Endodermal cell (in vitro differentiated cells): ENCODE data around the gene AMPH. TPM values are rescaled to one million over a fixed set of nuclear protein-coding genes. Genes with fewer than 3 reads are reported as not detected.

Experiments
- DNase-seq: peaks from one replicate; pipeline ENCODE4 v3.0.0-alpha.2; 2017
- H3K27ac ChIP-seq: 2 replicates; pipeline ENCODE4 v1.5.1; 2013; ENCODE audit warnings: mild to moderate bottlenecking, low read depth, low read length, moderate library complexity
- H3K27me3 ChIP-seq: 2 replicates; pipeline ENCODE4 v1.6.1; 2013; ENCODE audit warnings: mild to moderate bottlenecking, low read length, moderate library complexity; ENCODE audit not compliant: insufficient read depth, control insufficient read depth, poor library complexity, severe bottlenecking
- H3K36me3 ChIP-seq: 2 replicates; pipeline ENCODE4 v1.7.0; 2013; ENCODE audit warnings: mild to moderate bottlenecking, low read length, moderate library complexity; ENCODE audit not compliant: control insufficient read depth, insufficient read depth
- H3K4me1 ChIP-seq: one replicate; pipeline ENCODE4 v1.7.0; 2013; ENCODE audit warnings: low read length; ENCODE audit not compliant: control insufficient read depth, insufficient read depth
- H3K4me3 ChIP-seq: 2 replicates; pipeline ENCODE4 v1.5.1; 2013; ENCODE audit warnings: mild to moderate bottlenecking, low read length, moderate library complexity
- H3K9ac ChIP-seq: 2 replicates; pipeline ENCODE4 v1.6.1; 2013; ENCODE audit warnings: mild to moderate bottlenecking, low read length, moderate library complexity; ENCODE audit not compliant: poor library complexity, severe bottlenecking; ENCODE audit errors: extremely low read depth
- H3K9me3 ChIP-seq: 2 replicates; pipeline ENCODE4 v1.6.1; 2013; ENCODE audit warnings: mild to moderate bottlenecking, low read length, moderate library complexity; ENCODE audit not compliant: control insufficient read depth
- H3K27ac Mint-ChIP-seq: 2 replicates; pipeline ENCODE4 v1.8.0; 2020; ENCODE audit warnings: mixed read lengths
- H3K27me3 Mint-ChIP-seq: 2 replicates; pipeline ENCODE4 v1.8.0; 2021; ENCODE audit warnings: mild to moderate bottlenecking, mixed read lengths; ENCODE audit not compliant: insufficient read depth
- H3K36me3 Mint-ChIP-seq: 2 replicates; pipeline ENCODE4 v1.8.0; 2020; ENCODE audit warnings: low read depth, mixed read lengths
- H3K4me1 Mint-ChIP-seq: 2 replicates; pipeline ENCODE4 v1.8.0; 2020; ENCODE audit warnings: mixed read lengths
- H3K4me3 Mint-ChIP-seq: 2 replicates; pipeline ENCODE4 v1.8.0; 2020; ENCODE audit warnings: mild to moderate bottlenecking, moderate library complexity, mixed read lengths
- H3K9me3 Mint-ChIP-seq: 2 replicates; pipeline ENCODE4 v1.8.0; 2020; ENCODE audit warnings: mild to moderate bottlenecking, mixed read lengths
- WGBS, 2 experiments: methylation state at CpG; one replicate each; pipeline versions ENCODE4 v1.1.5 to v1.1.7; 2013; ENCODE audit warnings: missing lambda C conversion rate in 2 of 2, mixed read lengths in 1 of 2; ENCODE audit not compliant: insufficient coverage in 1 of 2, insufficient read length in 1 of 2; 5-methylcytosine and 5-hydroxymethylcytosine counted together
- total RNA-seq, 2 donors: library from RNA; stranded (reverse); fragmentation: NEBNext Ultra II Directional in 1 of 2; extraction: Animal tissue kit (Norgen Biotek cat#: 25700) in 1 of 2; gene quantifications; 2 replicates in 1 of 2; 3 replicates in 1 of 2; pipeline ENCODE4 v1.2.1, GENCODE V29; 2021
- TF ChIP-seq, protein P1 (sequence below): fragments of 200-600 bp; sonication (generic); conservative IDR thresholded peaks from 2 replicates; pipeline ENCODE4 v1.5.0; 2021; ENCODE audit warnings: antibody characterized with exemption, mild to moderate bottlenecking

AMPH gene
- total RNA-seq, 2 donors from 2014 or later = 3.5 to 5.5 TPM

DNA sequence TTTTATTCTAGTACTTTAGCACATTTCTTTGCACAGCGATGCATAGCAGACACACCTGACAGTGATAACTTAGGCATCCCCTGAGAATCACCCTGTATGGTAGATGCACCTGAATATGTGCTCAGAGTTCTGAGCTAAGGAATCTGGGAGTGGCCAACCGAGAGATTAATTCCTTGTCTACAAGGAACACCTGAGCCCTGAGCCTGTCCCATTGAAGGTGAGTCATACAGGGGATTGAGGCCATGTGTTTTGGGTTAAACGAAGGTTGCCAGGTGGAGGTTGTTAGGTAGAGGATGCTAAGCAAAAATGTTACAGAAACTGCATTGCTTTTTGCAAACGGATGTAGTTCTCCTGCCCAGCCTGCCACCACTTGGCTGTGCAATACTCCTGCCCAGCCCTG is 128.9 kb downstream of the AMPH start:
- no peak overlapping the region for H3K9ac ChIP-seq
- Mint-ChIP-seq H3K36me3 (no peaks in the 10 kb centered on the region), H3K4me1 (no peaks in the 10 kb centered on the region), H3K27me3 (peaks cover 8% of the 10 kb centered on the region), H3K4me3 (no peak overlapping the region), H3K9me3 (no peaks in the 10 kb centered on the region), H3K27ac (no peak overlapping the region)
- WGBS, 2 experiments = 90 to 100% methylated on average over 3 to 4 of the region's 4 CpGs
- TF ChIP-seq, protein P1, sequence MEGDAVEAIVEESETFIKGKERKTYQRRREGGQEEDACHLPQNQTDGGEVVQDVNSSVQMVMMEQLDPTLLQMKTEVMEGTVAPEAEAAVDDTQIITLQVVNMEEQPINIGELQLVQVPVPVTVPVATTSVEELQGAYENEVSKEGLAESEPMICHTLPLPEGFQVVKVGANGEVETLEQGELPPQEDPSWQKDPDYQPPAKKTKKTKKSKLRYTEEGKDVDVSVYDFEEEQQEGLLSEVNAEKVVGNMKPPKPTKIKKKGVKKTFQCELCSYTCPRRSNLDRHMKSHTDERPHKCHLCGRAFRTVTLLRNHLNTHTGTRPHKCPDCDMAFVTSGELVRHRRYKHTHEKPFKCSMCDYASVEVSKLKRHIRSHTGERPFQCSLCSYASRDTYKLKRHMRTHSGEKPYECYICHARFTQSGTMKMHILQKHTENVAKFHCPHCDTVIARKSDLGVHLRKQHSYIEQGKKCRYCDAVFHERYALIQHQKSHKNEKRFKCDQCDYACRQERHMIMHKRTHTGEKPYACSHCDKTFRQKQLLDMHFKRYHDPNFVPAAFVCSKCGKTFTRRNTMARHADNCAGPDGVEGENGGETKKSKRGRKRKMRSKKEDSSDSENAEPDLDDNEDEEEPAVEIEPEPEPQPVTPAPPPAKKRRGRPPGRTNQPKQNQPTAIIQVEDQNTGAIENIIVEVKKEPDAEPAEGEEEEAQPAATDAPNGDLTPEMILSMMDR = no peak
- H3K4me3 ChIP-seq = no peak overlapping the region
- no peak overlapping the region for H3K27ac ChIP-seq
- H3K9me3 ChIP-seq = no peaks in the 10 kb centered on the region
- H3K27me3 ChIP-seq = no peaks in the 10 kb centered on the region
- no peak for DNase-seq
- H3K36me3 ChIP-seq = no peaks in the 10 kb centered on the region
- H3K4me1 ChIP-seq = no peaks in the 10 kb centered on the region

- Histone ChIP-seq H3K9ac (no peak overlapping the region), H3K9me3 (no peaks in the 10 kb centered on the region), H3K36me3 (no peaks in the 10 kb centered on the region), H3K4me1 (no peaks in the 10 kb centered on the region), H3K27me3 (no peaks in the 10 kb centered on the region), H3K27ac (no peak overlapping the region), H3K4me3 (no peak overlapping the region)
- peak; percentile 69 for DNase-seq
- Mint-ChIP-seq H3K4me1 (peaks cover 4% of the 10 kb centered on the region), H3K9me3 (no peaks in the 10 kb centered on the region), H3K4me3 (no peak overlapping the region), H3K36me3 (no peaks in the 10 kb centered on the region), H3K27me3 (peaks cover 5% of the 10 kb centered on the region), H3K27ac (no peak overlapping the region)
- TF ChIP-seq, protein P1 = no peak
- WGBS, 2 experiments = 85 to 100% methylated on average over 1 to 2 of the region's 2 CpGs
Observed at GRCh38 chr7:38492010-38492409, 139.2 kb downstream of the AMPH start.

DNA sequence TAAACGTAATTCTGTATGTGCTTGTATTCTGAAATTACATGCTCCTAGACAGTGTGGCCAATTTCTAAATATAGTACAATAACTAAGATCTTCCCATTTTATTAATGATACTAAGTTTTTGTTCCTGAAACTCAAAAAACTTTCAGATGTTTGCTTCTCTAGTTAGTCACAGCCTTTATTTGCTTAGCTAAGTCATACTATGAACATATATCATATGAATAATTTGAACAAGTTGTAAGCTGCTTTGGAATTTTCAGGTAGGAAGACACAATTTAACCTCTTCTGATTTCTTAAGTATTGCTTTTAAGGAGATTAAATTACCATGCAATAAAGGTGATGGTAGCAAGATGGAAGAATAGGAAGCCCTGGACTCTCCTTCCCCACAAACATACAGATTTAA is 148.7 kb downstream of the AMPH start:
- Mint-ChIP-seq H3K36me3 (no peaks in the 10 kb centered on the region), H3K27me3 (no peaks in the 10 kb centered on the region), H3K27ac (no peak overlapping the region), H3K9me3 (peaks cover 4% of the 10 kb centered on the region), H3K4me3 (no peak overlapping the region), H3K4me1 (no peaks in the 10 kb centered on the region)
- Histone ChIP-seq H3K4me1 (no peaks in the 10 kb centered on the region), H3K27me3 (no peaks in the 10 kb centered on the region), H3K36me3 (no peaks in the 10 kb centered on the region), H3K9ac (no peak overlapping the region), H3K4me3 (no peak overlapping the region), H3K9me3 (no peaks in the 10 kb centered on the region), H3K27ac (no peak overlapping the region)
- WGBS, 2 experiments = 83% methylated on average over 1 of the region's 1 CpG; no CpG with 5 or more reads in 1 of the 2 experiments
- no peak for DNase-seq
- TF ChIP-seq, protein P1 = no peak
